ENCODE measurements around the gene FBXO28.
"Not testable (repeated sequence)": the region's sequence is repeated elsewhere in the genome, so short reads cannot be mapped to it uniquely, and the experiment has no call there.

The FBXO28 gene

DNA sequence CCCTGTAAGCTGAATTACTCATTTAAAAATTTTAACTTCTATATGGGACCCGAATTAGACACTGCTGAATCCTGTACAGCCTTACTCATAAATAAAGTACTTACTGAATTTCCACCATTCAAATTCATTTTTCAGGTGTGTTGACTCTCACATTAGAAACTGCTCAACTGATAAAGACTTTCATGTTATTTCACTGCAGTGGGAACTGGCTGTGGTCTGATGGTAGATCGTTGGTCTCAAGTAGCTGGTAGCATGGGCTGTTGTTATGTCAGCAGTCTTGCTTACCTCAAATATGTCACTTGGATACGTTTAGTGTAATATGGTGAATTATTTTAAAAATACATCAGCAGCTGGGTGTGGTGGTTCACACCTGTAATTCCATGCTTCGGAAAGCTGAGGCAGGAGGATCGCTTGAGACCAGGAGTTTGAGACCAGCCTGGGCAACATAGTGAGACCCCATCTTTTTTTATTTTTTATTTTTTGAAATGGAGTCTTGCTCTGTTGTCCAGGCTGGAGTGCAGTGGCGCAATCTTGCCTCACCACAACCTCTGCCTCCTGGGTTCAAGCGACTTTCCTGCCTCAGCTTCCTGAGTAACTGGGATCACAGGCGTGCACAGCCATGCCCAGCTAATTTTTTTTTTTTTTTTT, 79.5 kb downstream of the FBXO28 start:
- no peaks in the 10 kb centered on the region for H3K27me3 ChIP-seq (ENCODE audit: control insufficient read depth in 5 of 5, insufficient read depth in 4 of 5, low read length in 5 of 5)
- no peak overlapping the region for H3K27ac ChIP-seq (ENCODE audit: low read depth, low read length)
- peaks cover 0 to 12% (median 0%) of the 10 kb centered on the region in 5 donors for H3K4me1 ChIP-seq (ENCODE audit: control insufficient read depth in 5 of 5, insufficient read depth in 5 of 5, low read length in 5 of 5)
- peaks cover 8 to 29% (median 19%) of the 10 kb centered on the region in 5 donors for H3K36me3 ChIP-seq (ENCODE audit: control insufficient read depth in 5 of 5, insufficient read depth in 5 of 5, low read length in 5 of 5)
- no peak overlapping the region for H3K9ac ChIP-seq (ENCODE audit: low read length in 5 of 5)
- no peak overlapping the region for H3K4me3 ChIP-seq (ENCODE audit: low read depth in 1 of 5, low read length in 5 of 5)
- H3K9me3 ChIP-seq (ENCODE audit: control insufficient read depth in 5 of 5, low read length in 5 of 5): no peaks in the 10 kb centered on the region

DNA sequence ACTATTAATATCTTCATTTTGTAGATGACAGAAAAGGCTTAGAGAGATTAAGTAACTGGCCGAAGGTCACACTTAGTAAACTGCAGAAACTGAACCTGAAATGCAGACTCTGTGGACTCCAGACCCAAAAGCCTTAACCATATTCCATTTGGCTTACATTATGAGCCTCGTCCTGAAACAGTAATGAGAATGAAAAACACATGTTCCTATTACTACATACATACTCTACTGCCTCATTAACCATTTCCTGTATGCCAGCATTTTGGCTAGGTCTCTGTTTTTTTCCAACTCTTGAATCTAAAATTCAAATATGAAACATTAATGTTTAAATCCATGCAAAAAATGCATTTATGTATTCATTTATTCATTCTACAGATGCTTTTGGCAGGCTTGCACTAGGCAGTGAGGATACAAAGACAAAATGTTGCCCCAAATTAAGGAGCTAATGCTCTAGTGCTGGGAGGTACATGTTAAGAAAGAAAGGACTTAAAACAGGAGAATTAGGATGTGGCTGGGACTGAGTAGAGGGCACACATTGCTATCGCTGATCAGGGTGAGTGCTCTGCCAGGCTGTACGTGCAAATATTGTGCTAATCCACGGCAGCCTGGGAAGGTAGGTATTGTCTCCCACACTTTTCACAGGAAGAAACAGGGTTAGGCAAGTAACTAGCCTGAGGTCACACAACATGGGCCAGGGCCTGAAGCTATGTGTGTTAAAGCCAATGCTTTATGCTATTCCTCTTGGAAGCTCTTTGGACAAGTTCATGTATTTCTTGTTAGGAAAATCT, 83.1 kb downstream of the FBXO28 start:
- Histone ChIP-seq H3K4me3 (ENCODE audit: low read depth in 1 of 5, low read length in 5 of 5) (no peak overlapping the region), H3K27ac (ENCODE audit: low read depth, low read length) (no peak overlapping the region), H3K27me3 (ENCODE audit: control insufficient read depth in 5 of 5, insufficient read depth in 4 of 5, low read length in 5 of 5) (no peaks in the 10 kb centered on the region), H3K36me3 (ENCODE audit: control insufficient read depth in 5 of 5, insufficient read depth in 5 of 5, low read length in 5 of 5) (peaks cover 8 to 22% (median 11%) of the 10 kb centered on the region in 5 donors), H3K9me3 (ENCODE audit: control insufficient read depth in 5 of 5, low read length in 5 of 5) (no peaks in the 10 kb centered on the region), H3K9ac (ENCODE audit: low read length in 5 of 5) (no peak overlapping the region), H3K4me1 (ENCODE audit: control insufficient read depth in 5 of 5, insufficient read depth in 5 of 5, low read length in 5 of 5) (peaks cover 0 to 6% (median 0%) of the 10 kb centered on the region in 5 donors)

DNA sequence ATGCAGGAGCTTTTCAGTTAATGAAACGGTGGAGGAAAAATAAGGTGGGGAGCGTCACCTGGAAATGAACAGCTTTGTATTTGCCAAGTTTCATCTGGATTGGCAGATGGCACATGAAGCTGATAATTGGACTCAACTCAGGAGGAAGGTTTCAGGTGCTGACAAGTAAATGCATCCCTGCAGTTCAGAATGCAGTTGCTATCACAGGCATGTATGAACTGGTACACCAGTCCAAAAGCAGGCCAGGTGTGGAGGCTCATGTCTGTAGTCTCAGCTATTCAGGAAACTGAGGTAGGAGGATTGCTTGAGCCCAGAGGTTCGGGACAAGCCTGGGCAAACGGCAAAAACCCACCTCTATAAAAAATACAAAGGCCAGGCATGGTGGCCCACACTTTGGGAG, 84.7 kb downstream of the FBXO28 start:
- Histone ChIP-seq H3K27ac (ENCODE audit: low read depth, low read length) (no peak overlapping the region), H3K36me3 (ENCODE audit: control insufficient read depth in 5 of 5, insufficient read depth in 5 of 5, low read length in 5 of 5) (peaks cover 0 to 7% (median 2%) of the 10 kb centered on the region in 5 donors), H3K9ac (ENCODE audit: low read length in 5 of 5) (no peak overlapping the region), H3K4me3 (ENCODE audit: low read depth in 1 of 5, low read length in 5 of 5) (no peak overlapping the region), H3K27me3 (ENCODE audit: control insufficient read depth in 5 of 5, insufficient read depth in 4 of 5, low read length in 5 of 5) (no peaks in the 10 kb centered on the region), H3K9me3 (ENCODE audit: control insufficient read depth in 5 of 5, low read length in 5 of 5) (no peaks in the 10 kb centered on the region), H3K4me1 (ENCODE audit: control insufficient read depth in 5 of 5, insufficient read depth in 5 of 5, low read length in 5 of 5) (peaks cover 0 to 8% (median 5%) of the 10 kb centered on the region in 5 donors)

DNA sequence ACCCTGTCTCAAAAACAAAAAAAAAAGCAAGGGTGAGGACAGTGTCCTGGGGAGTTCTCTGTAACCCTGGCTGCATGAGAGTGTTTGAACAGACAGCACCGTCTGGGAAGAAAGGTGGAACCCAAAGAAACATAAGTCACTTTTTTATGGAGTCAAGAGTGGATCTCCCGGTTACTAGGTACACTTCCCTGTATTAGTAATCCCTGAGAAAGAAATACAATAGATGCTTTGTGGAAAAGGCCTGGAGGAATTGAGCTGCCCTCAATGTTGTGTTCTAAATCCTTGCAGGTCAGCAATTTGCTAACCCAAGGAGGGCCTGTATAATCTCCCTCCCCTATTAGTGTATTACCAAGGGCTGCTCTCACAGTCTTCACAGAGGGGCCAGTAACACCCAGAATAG, 85.8 kb downstream of the FBXO28 start:
- no peak overlapping the region for H3K9ac ChIP-seq (ENCODE audit: low read length in 5 of 5)
- no peaks in the 10 kb centered on the region for H3K27me3 ChIP-seq (ENCODE audit: control insufficient read depth in 5 of 5, insufficient read depth in 4 of 5, low read length in 5 of 5)
- no peaks in the 10 kb centered on the region for H3K9me3 ChIP-seq (ENCODE audit: control insufficient read depth in 5 of 5, low read length in 5 of 5)
- peaks cover 1 to 17% (median 14%) of the 10 kb centered on the region in 5 donors for H3K4me1 ChIP-seq (ENCODE audit: control insufficient read depth in 5 of 5, insufficient read depth in 5 of 5, low read length in 5 of 5)
- no peak overlapping the region for H3K4me3 ChIP-seq (ENCODE audit: low read depth in 1 of 5, low read length in 5 of 5)
- peaks cover 0 to 2% (median 0%) of the 10 kb centered on the region in 5 donors for H3K36me3 ChIP-seq (ENCODE audit: control insufficient read depth in 5 of 5, insufficient read depth in 5 of 5, low read length in 5 of 5)
- no peak overlapping the region for H3K27ac ChIP-seq (ENCODE audit: low read depth, low read length)

DNA sequence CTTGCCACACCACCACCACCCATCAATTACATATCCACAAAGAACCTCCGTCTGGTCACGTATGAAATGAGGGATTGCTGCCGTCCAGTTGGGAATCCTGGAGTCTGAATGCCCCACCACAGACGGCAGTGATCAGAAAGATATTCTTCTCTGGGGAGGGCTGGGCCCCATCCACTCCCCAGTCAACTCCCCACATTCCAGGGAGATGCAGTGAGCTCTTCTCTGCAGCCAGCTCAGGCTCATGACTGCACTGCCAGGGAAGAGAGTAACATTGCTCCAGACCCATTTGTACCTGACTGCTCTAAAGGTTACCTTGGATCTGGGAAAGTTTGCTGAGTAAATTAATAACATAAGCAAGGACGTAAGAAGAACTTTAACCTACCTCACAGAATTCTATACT, 87.5 kb downstream of the FBXO28 start:
- Histone ChIP-seq H3K27ac (ENCODE audit: low read depth, low read length) (no peak overlapping the region), H3K4me1 (ENCODE audit: control insufficient read depth in 5 of 5, insufficient read depth in 5 of 5, low read length in 5 of 5) (peaks cover 6 to 26% (median 24%) of the 10 kb centered on the region in 5 donors), H3K36me3 (ENCODE audit: control insufficient read depth in 5 of 5, insufficient read depth in 5 of 5, low read length in 5 of 5) (no peaks in the 10 kb centered on the region), H3K4me3 (ENCODE audit: low read depth in 1 of 5, low read length in 5 of 5) (no peak overlapping the region), H3K9me3 (ENCODE audit: control insufficient read depth in 5 of 5, low read length in 5 of 5) (no peaks in the 10 kb centered on the region), H3K27me3 (ENCODE audit: control insufficient read depth in 5 of 5, insufficient read depth in 4 of 5, low read length in 5 of 5) (no peaks in the 10 kb centered on the region), H3K9ac (ENCODE audit: low read length in 5 of 5) (no peak overlapping the region)

DNA sequence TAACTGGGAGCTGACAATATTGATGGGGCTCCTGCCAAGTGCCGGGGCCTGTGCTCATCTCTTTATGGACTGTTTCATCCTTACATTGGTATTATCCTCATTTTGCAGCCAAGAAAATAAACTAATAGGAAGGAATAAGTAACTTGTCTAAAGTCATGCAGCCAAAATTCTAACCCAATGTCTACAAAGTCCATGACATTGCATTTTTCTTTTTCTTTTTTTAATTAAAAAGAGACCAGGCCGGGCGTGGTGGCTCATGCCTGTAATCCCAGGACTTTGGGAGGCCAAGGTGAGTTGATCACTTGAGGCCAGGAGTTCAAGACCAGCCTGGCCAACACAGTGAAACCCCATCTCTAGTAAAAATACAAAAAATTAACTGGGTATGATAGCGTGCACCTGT, 87.9 kb downstream of the FBXO28 start:
- no peak overlapping the region for H3K27ac ChIP-seq (ENCODE audit: low read depth, low read length)

DNA sequence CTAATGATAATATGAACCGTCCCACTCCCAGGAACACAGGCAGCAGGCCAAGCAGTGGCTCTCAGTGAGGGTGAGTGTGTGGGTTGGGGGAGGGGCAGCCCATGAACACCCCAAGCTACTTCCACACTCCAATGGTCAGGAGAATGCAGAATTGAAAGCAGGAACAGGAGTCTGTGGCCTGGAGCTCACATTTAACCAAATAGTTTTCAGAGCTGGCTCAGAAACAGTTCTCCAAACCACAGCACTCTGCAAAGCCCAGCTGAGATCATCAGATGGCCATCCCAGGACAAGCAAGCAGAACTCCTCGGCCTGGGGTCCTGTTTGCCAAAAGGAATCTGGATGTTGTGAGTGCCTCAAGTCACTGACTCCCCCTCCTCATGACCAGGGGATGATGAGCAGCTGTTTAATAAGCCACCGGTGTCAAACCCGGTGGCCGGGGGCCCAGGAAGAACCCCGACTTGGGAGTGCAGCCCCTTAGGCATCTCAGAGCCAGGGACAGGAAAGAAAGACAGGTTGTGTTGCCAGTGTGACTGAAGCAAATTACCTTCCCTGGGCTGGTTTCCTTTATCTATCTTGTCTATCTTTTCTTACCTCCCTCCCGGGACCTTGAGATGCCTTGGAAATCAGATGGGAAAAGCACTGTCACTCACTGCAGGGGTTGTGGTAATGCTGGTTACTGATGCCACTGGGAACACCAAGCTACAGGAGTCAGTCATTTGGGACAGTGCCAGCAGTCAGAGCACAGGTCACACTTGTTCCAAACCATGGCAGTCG, 89.5 kb downstream of the FBXO28 start:
- no peaks in the 10 kb centered on the region for H3K36me3 ChIP-seq (ENCODE audit: control insufficient read depth in 5 of 5, insufficient read depth in 5 of 5, low read length in 5 of 5)
- H3K9me3 ChIP-seq (ENCODE audit: control insufficient read depth in 5 of 5, low read length in 5 of 5): no peaks in the 10 kb centered on the region
- no peak overlapping the region for H3K27ac ChIP-seq (ENCODE audit: low read depth, low read length)
- no peak overlapping the region for H3K4me3 ChIP-seq (ENCODE audit: low read depth in 1 of 5, low read length in 5 of 5)
- H3K9ac ChIP-seq (ENCODE audit: low read length in 5 of 5): no peak overlapping the region
- H3K27me3 ChIP-seq (ENCODE audit: control insufficient read depth in 5 of 5, insufficient read depth in 4 of 5, low read length in 5 of 5): no peaks in the 10 kb centered on the region
- peaks cover 6 to 26% (median 20%) of the 10 kb centered on the region in 5 donors for H3K4me1 ChIP-seq (ENCODE audit: control insufficient read depth in 5 of 5, insufficient read depth in 5 of 5, low read length in 5 of 5)

More for the DNA sequence above, 87.9 kb downstream of the FBXO28 start:
- Histone ChIP-seq H3K9ac (ENCODE audit: low read length in 5 of 5) (no peak overlapping the region), H3K4me3 (ENCODE audit: low read depth in 1 of 5, low read length in 5 of 5) (no peak overlapping the region), H3K4me1 (ENCODE audit: control insufficient read depth in 5 of 5, insufficient read depth in 5 of 5, low read length in 5 of 5) (peaks cover 6 to 26% (median 23%) of the 10 kb centered on the region in 5 donors), H3K27me3 (ENCODE audit: control insufficient read depth in 5 of 5, insufficient read depth in 4 of 5, low read length in 5 of 5) (no peaks in the 10 kb centered on the region), H3K36me3 (ENCODE audit: control insufficient read depth in 5 of 5, insufficient read depth in 5 of 5, low read length in 5 of 5) (no peaks in the 10 kb centered on the region), H3K9me3 (ENCODE audit: control insufficient read depth in 5 of 5, low read length in 5 of 5) (no peaks in the 10 kb centered on the region)

DNA sequence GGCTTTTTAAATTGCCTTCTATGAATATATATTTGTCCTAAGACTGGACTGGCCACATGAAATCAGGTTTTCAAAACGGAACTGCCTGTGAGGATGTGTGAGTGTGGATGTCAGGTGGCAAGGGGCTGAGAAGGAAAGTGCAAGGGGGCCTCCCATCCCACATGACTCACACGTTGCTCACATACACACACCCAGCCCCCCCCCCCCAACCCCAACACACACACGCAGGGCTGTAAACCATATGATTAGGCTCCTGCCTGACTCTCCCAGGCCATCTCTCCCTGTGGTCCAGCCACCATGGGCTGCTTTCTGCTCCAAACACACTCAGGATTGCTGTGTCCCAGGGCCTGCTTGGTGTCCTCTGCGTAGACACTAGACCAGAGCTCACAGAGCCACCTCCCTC, 91.5 kb downstream of the FBXO28 start:
- Histone ChIP-seq H3K9me3 (ENCODE audit: control insufficient read depth in 5 of 5, low read length in 5 of 5) (no peaks in the 10 kb centered on the region), H3K4me1 (ENCODE audit: control insufficient read depth in 5 of 5, insufficient read depth in 5 of 5, low read length in 5 of 5) (peaks cover 6 to 26% (median 20%) of the 10 kb centered on the region in 5 donors), H3K27me3 (ENCODE audit: control insufficient read depth in 5 of 5, insufficient read depth in 4 of 5, low read length in 5 of 5) (no peaks in the 10 kb centered on the region), H3K4me3 (ENCODE audit: low read depth in 1 of 5, low read length in 5 of 5) (no peak overlapping the region), H3K36me3 (ENCODE audit: control insufficient read depth in 5 of 5, insufficient read depth in 5 of 5, low read length in 5 of 5) (no peaks in the 10 kb centered on the region), H3K9ac (ENCODE audit: low read length in 5 of 5) (no peak overlapping the region), H3K27ac (ENCODE audit: low read depth, low read length) (peak overlapping the region; percentile 37)

DNA sequence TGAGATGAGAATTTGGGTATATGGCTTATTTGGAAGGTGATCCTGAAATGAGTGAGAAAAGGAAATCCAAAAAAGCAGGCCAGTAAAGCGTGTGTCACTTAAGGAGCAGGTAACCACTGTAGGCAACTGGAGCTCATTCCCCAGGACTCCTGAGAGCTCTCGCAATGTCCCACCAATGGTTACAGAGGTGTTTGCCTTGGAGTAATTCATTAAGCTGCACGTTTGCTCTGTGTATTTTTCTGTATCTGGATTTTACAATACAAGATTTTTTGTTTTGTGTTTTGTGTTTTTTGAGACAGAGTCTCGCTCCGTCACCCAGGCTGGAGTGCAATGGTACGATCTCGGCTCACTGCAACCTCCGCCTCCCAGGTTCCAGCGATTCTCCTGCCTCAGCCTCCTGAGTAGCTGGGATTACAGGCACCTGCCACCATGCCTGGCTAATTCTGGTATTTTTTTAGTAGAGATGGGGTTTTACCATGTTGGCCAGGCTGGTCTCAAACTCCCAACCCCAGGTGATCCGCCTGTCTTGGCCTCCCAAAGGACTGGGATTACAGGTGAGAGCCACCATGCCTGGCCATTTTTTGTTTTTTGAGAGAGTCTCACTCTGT, 92.1 kb downstream of the FBXO28 start:
- peaks cover 6 to 28% (median 20%) of the 10 kb centered on the region in 5 donors for H3K4me1 ChIP-seq (ENCODE audit: control insufficient read depth in 5 of 5, insufficient read depth in 5 of 5, low read length in 5 of 5)
- not testable (repeated sequence) for H3K36me3 ChIP-seq (ENCODE audit: control insufficient read depth in 5 of 5, insufficient read depth in 5 of 5, low read length in 5 of 5); H3K9ac ChIP-seq (ENCODE audit: low read length in 5 of 5); H3K4me3 ChIP-seq (ENCODE audit: low read depth in 1 of 5, low read length in 5 of 5); H3K27me3 ChIP-seq (ENCODE audit: control insufficient read depth in 5 of 5, insufficient read depth in 4 of 5, low read length in 5 of 5); H3K9me3 ChIP-seq (ENCODE audit: control insufficient read depth in 5 of 5, low read length in 5 of 5); H3K27ac ChIP-seq (ENCODE audit: low read depth, low read length)
